Activated T-helper 9 cell treated with anti-CD3 and anti-CD28 coated beads, Interleukin-2, amount 50 U/mL, for 16 hours (primary cell): Measurements from ENCODE around the gene PRSS8.
"Not testable (repeated sequence)": the region's sequence is repeated elsewhere in the genome, so short reads cannot be mapped to it uniquely, and the experiment has no call there.

Source experiments
- DNase-seq: peaks from one replicate; pipeline ENCODE4 v3.0.0-alpha.2; 2020; ENCODE audit warnings: low read depth

PRSS8 gene

GRCh38 chr16:31135535-31136286 lies at the start of gene PRSS8:
PRSS8 (minus strand) TSS chr16:31135727; CDS start chr16:31135498, 229 bp downstream.
- no peak for DNase-seq

- DNase-seq, result no peak
Measured at GRCh38 chr16:31184888-31185287, 49.4 kb upstream of the PRSS8 start.

- DNase-seq, result no peak
Measured at GRCh38 chr16:31183432-31184428, 48.2 kb upstream of the PRSS8 start.

GRCh38 chr16:31182391-31182790 lies 46.9 kb upstream of the PRSS8 start:
- DNase-seq, result no peak

GRCh38 chr16:31181102-31181830 lies 45.7 kb upstream of the PRSS8 start:
- DNase-seq, result no peak

- peak; percentile 85 for DNase-seq
Measured at GRCh38 chr16:31179747-31180459, 44.4 kb upstream of the PRSS8 start, which contains the start of gene FUS. FUS (plus strand) TSS chr16:31180139; CDS start chr16:31180215, 76 bp downstream.

- no peak for DNase-seq
Measured at GRCh38 chr16:31179219-31179746, 43.8 kb upstream of the PRSS8 start.

GRCh38 chr16:31177136-31177535 lies 41.6 kb upstream of the PRSS8 start:
- DNase-seq, result no peak

GRCh38 chr16:31170048-31170447 lies 34.5 kb upstream of the PRSS8 start:
- DNase-seq, result not testable (repeated sequence)

GRCh38 chr16:31168848-31169247 lies 33.3 kb upstream of the PRSS8 start:
- no peak for DNase-seq

- no peak for DNase-seq
Measured at GRCh38 chr16:31167315-31167714, 31.8 kb upstream of the PRSS8 start.

GRCh38 chr16:31157136-31157535 lies 21.6 kb upstream of the PRSS8 start:
- no peak for DNase-seq

- DNase-seq, result not testable (repeated sequence)
Measured at GRCh38 chr16:31150976-31151375, 15.4 kb upstream of the PRSS8 start.

GRCh38 chr16:31149894-31150890 lies 14.7 kb upstream of the PRSS8 start, which contains the start of gene PRSS36:
PRSS36 (minus strand) TSS chr16:31150066; CDS start chr16:31150035, 31 bp downstream.
- no peak for DNase-seq

- no peak for DNase-seq
Measured at GRCh38 chr16:31149332-31149731, 13.8 kb upstream of the PRSS8 start.

- no peak for DNase-seq
Measured at GRCh38 chr16:31148896-31149295, 13.4 kb upstream of the PRSS8 start.

- no peak for DNase-seq
Measured at GRCh38 chr16:31148281-31148728, 12.8 kb upstream of the PRSS8 start.

- DNase-seq, result no peak
Measured at GRCh38 chr16:31147574-31147973, 12.0 kb upstream of the PRSS8 start.

GRCh38 chr16:31145398-31145990 lies 10.0 kb upstream of the PRSS8 start:
- DNase-seq, result no peak
